Astrocyte of the spinal cord (primary cell): ENCODE results near the gene FRMD3.

Experiments
- DNase-seq: peaks from one replicate; pipeline ENCODE4 v3.0.0; 2011; ENCODE audit warnings: low read depth, low spot score
- H3K4me3 ChIP-seq: 2 replicates; pipeline ENCODE4 v1.5.1; 2011; ENCODE audit warnings: low read depth, mild to moderate bottlenecking, low read length, moderate library complexity
- in situ Hi-C: cut with HindIII; loops from 2 replicates; pipeline ENCODE4 v1.10.0; 2017; ENCODE audit warnings: low sequenced_read_pairs
- TF ChIP-seq, protein P1 (sequence below): IDR thresholded peaks from 2 replicates; pipeline ENCODE4 v1.5.1; 2012; ENCODE audit warnings: low read depth, mild to moderate bottlenecking, low read length, inconsistent platforms

FRMD3 gene

DNA sequence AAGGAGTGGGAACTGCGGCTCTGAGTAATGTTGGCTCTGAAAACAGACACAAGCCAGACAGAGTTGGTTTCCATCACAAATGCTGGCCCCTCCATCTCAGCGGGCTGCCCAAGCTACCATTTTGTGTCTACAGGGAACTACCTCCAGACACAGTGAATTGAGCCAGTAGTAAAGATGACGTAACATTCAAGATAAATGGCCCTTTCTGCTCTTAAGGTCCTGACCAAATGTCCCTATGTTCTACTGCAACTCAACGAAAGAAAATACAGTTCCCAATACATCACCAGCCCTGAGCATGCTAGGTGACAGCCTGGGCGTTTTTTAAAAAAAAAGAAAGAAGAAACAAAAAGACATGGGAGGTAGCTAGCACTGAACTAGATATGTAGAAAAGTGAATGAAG lies 247.5 kb downstream of the FRMD3 start:
- in situ Hi-C loops, result no loop called here

GRCh38 chr9:83287021-83287420 lies 251.2 kb downstream of the FRMD3 start:
- no peak for DNase-seq
- H3K4me3 ChIP-seq, result no peak overlapping the region
- in situ Hi-C loops, result no loop called here
- TF ChIP-seq, protein P1, sequence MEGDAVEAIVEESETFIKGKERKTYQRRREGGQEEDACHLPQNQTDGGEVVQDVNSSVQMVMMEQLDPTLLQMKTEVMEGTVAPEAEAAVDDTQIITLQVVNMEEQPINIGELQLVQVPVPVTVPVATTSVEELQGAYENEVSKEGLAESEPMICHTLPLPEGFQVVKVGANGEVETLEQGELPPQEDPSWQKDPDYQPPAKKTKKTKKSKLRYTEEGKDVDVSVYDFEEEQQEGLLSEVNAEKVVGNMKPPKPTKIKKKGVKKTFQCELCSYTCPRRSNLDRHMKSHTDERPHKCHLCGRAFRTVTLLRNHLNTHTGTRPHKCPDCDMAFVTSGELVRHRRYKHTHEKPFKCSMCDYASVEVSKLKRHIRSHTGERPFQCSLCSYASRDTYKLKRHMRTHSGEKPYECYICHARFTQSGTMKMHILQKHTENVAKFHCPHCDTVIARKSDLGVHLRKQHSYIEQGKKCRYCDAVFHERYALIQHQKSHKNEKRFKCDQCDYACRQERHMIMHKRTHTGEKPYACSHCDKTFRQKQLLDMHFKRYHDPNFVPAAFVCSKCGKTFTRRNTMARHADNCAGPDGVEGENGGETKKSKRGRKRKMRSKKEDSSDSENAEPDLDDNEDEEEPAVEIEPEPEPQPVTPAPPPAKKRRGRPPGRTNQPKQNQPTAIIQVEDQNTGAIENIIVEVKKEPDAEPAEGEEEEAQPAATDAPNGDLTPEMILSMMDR, result no peak

More for the DNA sequence above, 247.5 kb downstream of the FRMD3 start:
- no peak overlapping the region for H3K4me3 ChIP-seq
- TF ChIP-seq, protein P1, result no peak
- DNase-seq, result no peak

DNA sequence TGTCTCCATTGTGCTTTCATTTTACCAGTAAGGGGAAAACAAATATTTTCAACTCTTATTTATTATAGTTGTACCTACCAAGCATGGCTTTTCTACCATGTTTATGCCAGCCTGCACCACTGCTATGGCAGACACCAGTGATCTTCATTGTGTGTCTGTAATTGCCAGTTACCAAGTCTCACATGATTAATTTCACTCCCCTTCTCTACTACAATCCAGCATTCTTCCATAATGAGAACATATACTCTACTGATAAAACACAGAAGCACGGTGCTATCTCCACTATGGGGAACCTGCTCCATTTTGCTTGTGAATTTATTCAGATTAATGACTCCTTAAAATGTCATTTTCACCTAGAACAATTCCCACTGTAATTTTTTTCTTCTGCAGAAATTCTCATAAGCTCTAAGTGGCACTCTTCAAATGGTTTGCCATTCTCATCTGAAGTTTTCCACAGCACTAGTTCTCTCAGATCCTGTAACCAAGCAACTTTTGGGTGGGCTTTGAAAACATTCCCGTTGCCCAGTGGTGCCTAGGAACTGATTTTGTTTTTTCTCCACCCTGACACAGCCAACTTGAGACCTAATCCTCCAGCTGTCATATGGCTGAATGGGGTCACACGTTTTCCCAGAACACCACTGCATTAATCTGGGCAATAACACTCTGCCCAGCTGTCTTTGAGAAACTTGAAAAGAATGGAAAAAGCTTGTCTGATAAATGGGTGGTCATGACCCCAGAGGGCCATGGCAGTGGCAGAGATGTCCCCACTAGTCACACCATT lies 252.6 kb downstream of the FRMD3 start:
- TF ChIP-seq, protein P1, result no peak
- H3K4me3 ChIP-seq, result no peak overlapping the region
- in situ Hi-C loops, result no loop called here
- no peak for DNase-seq

GRCh38 chr9:83284746-83285145 lies 253.5 kb downstream of the FRMD3 start:
- in situ Hi-C loops, result no loop called here
- TF ChIP-seq, protein P1, result no peak
- H3K4me3 ChIP-seq, result no peak overlapping the region
- DNase-seq, result no peak

- in situ Hi-C loops, result no loop called here
- no peak for DNase-seq
- H3K4me3 ChIP-seq, result no peak overlapping the region
- TF ChIP-seq, protein P1, result no peak
These were observed 254.7 kb downstream of the FRMD3 start for GRCh38 chr9:83283528-83283927.

GRCh38 chr9:83281306-83282255 lies 256.6 kb downstream of the FRMD3 start:
- TF ChIP-seq, protein P1, result no peak
- peak; percentile 81 for DNase-seq
- H3K4me3 ChIP-seq, result no peak overlapping the region
- in situ Hi-C loops, result no loop called here
